ENCODE results near the gene ANAPC4. TPM values are rescaled to one million over a fixed set of nuclear protein-coding genes. Genes with fewer than 3 reads are reported as not detected.

The ANAPC4 gene
- total and polyA plus RNA-seq, 2 donors (not counting 3 experiments of a cell fraction or from before 2014, with no cell fraction given): 7.6 to 32.1 TPM

GRCh38 chr4:25377572-25378436, 741 bp downstream of the ANAPC4 start:
- Histone ChIP-seq H2AFZ (ENCODE audit: low read depth, low read length) (peak overlapping the region; percentile 78), H3K79me2 (ENCODE audit: control insufficient read depth, insufficient read depth, low read length) (peaks cover 21% of the 10 kb centered on the region), H3K36me3 (ENCODE audit: control insufficient read depth in 2 of 2, extremely low read depth in 1 of 2, insufficient read depth in 2 of 2, low read length in 2 of 2) (peaks cover 0 to 3% of the 10 kb centered on the region in 2 experiments), H3K4me3 (replicated peaks in 1 of 3; ENCODE audit: insufficient read depth in 1 of 3, low read depth in 1 of 3, low read length in 3 of 3) (peak overlapping the region; percentile 65 to 96 (median 87)), H3K4me1 (ENCODE audit: control insufficient read depth, extremely low read depth, insufficient read depth, low read length) (peaks cover 11% of the 10 kb centered on the region), H3K27me3 (ENCODE audit: control insufficient read depth in 2 of 2, insufficient read depth in 2 of 2, low read length in 2 of 2) (no peaks in the 10 kb centered on the region), H3K9ac (replicated peaks; ENCODE audit: extremely low read depth, insufficient read depth, low read length) (peak overlapping the region; percentile 76), H4K20me1 (replicated peaks; ENCODE audit: control insufficient read depth, extremely low read depth, insufficient read depth, low read length) (no peaks in the 10 kb centered on the region), H3K9me3 (replicated peaks; ENCODE audit: control insufficient read depth, insufficient read depth, low read length) (no peaks in the 10 kb centered on the region), H3K27ac (ENCODE audit: insufficient read depth, low read depth, low read length) (peak overlapping the region; percentile 19), H3K9me1 (replicated peaks; ENCODE audit: control insufficient read depth, extremely low read depth, insufficient read depth, low read length) (no peaks in the 10 kb centered on the region), H3K4me2 (ENCODE audit: insufficient read depth, low read length) (peak overlapping the region; percentile 83)
- FAIRE-seq (no peak), DNase-seq (ENCODE audit: low read depth, low spot score) (peak; percentile 26)
- POLR2A ChIA-PET: no interaction called here
- intact Hi-C loops (cut with micrococcal nuclease): loop anchor here (1.0 kb wide), 2 partner anchors 66 to 144 kb away; partner anchors contain the start of genes PI4K2B and ZCCHC4
- CTCF ChIA-PET: interaction anchor here (0.5 to 2.5 kb wide), 9 partner anchors 9 to 793 kb away, joined by 3 to 12 read pairs (median 3); partner anchors contain the start of genes DHX15, PI4K2B and ZCCHC4
- TF ChIP-seq MAX (IDR thresholded peaks at IDR 0.05; ENCODE audit: insufficient read depth, insufficient read length) (no peak), POLR2A (IDR thresholded peaks at IDR 0.05; ENCODE audit: low read depth, low read length) (no peak), GATA2 (IDR thresholded peaks at IDR 0.05; ENCODE audit: insufficient read depth, insufficient read length, low read depth, low read length) (no peak), EZH2 (IDR thresholded peaks at IDR 0.05; ENCODE audit: borderline replicate concordance, low read depth, low read length, severe bottlenecking) (no peak), JUN (IDR thresholded peaks at IDR 0.05; ENCODE audit: borderline replicate concordance, insufficient read depth, insufficient read length, low read depth) (no peak), POLR2AphosphoS5 (IDR thresholded peaks at IDR 0.05; ENCODE audit: insufficient read depth, low read depth, low read length) (no peak), FOS (IDR thresholded peaks at IDR 0.05; ENCODE audit: borderline replicate concordance, insufficient read depth, low read length) (no peak), CTCF (IDR thresholded peaks at IDR 0.05; ENCODE audit: extremely low read depth in 1 of 2, insufficient read depth in 1 of 2, low read depth in 1 of 2, low read length in 2 of 2) (no peak), MYC (IDR thresholded peaks at IDR 0.05; ENCODE audit: low read depth, low read length) (no peak)
- BruUV-seq (replicated peaks): TSS peak; percentile 68
- dilution Hi-C loops (cut with MboI; ENCODE audit: extremely low pct_ligation_motif_present, low sequenced_read_pairs): no loop called here

Data from endothelial cell of umbilical vein (primary cell).